GM19025 (cell line): ENCODE results near the gene MADD.

Experiments used
- ATAC-seq: cut with Tn5 transposase; IDR thresholded peaks from one replicate; pipeline ENCODE4 v1.9.1; 2021; ENCODE audit warnings: mild to moderate bottlenecking, low read depth, moderate library complexity; ENCODE audit not compliant: unreplicated experiment

Gene MADD

GRCh38 chr11:47269829-47270305 is at the start of gene MADD:
Gene MADD (plus strand): TSS chr11:47270133.
- peak; percentile 77 for ATAC-seq

DNA sequence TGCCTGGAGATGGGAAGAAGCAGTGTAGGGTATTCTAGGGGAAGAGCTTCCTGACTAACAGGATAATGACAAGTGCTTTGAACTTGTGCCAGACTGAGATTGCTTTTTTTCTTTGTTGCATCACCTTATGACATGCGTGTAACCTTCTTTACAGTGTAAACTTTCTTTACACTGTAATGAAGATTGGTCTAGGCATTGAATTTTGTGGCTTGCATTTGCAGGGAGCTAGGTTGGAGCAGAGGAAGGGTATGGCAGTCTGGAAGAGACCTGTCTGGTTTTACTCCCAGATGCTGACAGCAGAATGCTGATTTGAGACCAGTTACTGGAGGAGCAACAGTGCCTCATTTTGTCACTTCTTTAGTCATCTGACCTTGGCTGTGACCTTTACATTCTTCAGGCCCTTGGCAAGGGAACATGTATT is 49.5 kb upstream of the MADD start:
- no peak for ATAC-seq

DNA sequence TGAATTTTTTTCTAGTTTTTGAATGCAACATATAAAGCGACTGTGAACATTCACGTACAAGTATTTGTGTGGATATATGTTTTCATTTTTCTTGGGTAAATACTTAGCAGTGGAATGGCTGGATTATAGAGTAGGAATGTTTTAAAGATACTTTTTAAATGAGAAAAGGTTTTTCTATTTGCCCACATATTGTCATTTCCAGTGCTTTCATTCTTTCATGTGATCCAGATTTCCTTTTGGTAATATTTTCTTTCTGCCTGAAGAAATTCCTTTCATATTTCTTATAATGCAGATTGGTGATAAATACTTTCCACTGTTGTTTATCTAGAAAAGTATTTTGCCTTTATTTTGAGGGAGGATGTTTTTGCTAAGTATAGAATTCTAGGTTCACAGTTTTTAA is 47.2 kb upstream of the MADD start:
- ATAC-seq, result no peak

DNA sequence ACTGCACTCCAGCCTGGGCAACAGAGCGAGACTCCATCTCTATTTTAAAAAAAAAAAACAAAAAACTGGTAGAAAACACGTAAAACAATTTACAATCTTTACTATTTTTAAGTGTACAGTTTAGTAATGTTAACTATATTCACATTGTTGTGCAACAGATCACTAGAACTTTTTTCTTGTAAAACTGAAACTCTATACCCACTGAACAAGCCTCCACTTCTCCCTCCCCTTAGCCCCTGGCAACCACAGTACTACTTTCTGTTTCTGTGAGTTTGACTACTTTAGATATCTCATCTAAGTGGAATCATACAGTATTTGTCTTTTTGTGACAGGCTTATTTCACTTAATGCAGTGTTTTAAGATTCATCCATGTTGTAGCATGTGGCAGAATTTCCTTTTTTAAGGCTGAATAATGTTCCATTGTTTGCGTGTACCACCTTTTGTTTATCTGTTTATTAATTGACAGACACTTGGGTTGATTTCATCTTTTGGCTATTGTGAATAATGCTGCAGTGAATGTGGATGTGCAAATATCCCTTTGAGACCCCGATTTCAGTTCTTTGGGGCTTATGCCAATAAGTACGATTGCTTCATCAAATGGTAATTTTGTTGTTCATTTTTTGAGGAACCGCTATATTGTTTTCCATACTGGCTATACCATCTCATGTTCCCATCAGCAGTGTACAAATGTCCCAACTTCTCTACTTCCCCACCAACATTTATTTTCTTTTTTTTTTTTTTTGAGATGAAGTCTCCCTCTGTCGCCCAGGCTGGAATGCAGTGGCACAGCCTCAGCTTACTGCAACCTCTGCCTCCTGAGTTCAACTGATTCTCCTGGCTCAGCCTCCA is 44.2 kb upstream of the MADD start:
- peak; percentile 92 for ATAC-seq

- no peak for ATAC-seq
These were observed 40.8 kb upstream of the MADD start for GRCh38 chr11:47229161-47229560.

DNA sequence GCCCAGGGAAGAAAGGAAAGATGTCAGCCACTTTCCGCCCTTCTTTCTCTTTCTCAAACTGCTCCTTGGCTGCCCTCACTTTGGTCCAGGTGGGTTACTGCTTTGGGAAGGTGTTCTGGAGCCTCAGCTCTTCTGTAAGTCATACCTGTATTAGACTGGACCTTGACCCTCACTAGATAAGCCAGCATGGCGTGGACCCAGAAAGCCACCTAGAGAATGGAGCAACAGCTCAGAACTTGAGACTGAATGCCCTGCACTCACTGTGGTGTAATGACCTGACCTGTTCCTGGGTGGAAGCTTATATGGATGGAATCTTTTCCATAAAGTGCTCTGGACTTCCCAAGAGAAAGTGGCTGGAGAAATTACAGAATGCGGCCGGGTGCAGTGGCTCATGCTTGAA is 36.9 kb upstream of the MADD start:
- no peak for ATAC-seq

DNA sequence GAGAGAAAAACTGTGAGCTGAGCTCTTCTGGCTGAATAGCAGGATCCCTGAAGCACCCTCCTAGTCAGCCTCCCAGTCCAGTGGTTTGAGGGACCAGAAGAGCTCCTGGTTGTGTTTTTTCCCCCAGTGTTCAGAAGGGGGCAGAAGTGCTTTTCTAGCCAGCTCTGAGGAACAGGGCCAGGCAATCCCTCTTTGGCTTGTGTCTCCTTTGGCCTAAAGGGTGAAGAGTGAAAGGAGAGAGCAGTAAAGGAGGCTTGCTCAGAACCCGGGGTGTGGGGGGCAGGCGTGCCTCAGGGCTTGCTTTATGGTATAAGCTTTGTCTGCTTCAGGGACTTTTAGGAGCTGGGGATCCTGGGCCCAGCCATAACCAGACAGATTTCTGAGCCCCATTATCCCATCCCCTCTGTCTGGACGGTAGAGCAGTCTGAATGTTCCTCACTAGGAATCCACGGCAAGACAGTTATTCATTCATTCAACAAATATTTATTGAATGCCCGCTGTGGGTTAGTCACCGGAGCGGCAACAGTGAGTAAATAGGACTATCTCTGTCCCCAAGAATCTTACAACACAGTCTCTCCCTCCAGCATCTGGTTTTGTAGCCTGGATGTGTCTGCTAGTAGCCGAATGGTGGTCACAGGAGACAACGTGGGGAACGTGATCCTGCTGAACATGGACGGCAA is 35.8 kb upstream of the MADD start:
- no peak for ATAC-seq

DNA sequence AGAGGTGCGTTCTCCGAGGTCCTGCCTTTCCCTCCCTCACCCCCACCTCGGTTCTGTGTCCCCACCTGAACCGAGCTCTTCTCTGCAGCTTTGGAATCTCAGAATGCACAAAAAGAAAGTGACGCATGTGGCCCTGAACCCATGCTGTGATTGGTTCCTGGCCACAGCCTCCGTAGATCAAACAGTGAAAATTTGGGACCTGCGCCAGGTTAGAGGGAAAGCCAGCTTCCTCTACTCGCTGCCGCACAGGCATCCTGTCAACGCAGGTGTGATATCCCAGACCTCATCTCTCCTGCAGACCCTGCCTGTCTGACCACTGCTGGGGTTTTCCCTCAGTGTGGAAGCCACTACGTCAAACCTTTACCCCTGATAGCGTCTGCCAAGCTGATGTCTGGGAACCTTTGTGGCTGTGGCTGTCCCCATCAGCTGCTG is 35.2 kb upstream of the MADD start:
- no peak for ATAC-seq

GRCh38 chr11:47235163-47235562 is 34.8 kb upstream of the MADD start:
- no peak for ATAC-seq

- no peak for ATAC-seq
These were observed 33.5 kb upstream of the MADD start for GRCh38 chr11:47236482-47236881.

DNA sequence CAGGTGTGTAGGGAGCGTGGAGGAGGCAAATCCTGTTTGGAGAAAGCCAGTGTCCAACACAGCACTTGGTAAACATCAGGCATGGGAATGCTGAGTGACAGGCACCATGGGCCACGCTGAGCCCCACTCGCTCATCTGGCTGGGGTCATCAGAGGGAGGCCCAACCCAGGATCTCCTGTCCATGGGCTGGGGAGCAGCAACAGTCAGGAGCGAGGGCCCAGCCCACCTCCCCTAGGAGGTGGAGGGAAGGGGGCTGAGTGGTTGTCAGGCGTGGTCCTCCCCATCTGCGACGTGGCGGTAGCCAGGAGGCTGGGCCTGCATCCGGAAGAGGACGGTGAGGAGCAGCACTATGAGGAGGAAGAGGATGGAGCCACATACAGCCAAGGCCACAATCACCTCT is 30.1 kb upstream of the MADD start:
- no peak for ATAC-seq

- no peak for ATAC-seq
These were observed 28.1 kb upstream of the MADD start for GRCh38 chr11:47241841-47242301.

GRCh38 chr11:47242596-47243192 is 27.2 kb upstream of the MADD start:
- no peak for ATAC-seq

DNA sequence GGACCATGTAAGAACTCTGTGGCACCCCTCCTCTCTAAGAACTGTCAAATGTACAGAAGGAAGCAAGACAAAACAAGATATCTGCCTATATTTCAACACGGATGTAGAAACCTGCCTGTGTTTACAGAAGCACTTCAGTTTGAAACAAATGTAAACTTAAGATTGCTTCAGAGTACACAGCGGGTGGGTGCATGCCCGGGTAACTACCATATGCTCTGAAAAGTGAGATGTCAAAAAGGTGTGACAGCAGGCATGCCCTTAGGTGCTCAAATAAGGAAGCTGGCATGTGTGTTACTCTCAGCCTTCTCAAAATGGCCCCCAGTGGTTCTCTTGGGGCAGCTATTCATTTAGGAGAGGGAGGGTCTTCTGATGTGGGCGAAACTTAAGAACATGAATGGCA is 26.5 kb upstream of the MADD start:
- no peak for ATAC-seq

DNA sequence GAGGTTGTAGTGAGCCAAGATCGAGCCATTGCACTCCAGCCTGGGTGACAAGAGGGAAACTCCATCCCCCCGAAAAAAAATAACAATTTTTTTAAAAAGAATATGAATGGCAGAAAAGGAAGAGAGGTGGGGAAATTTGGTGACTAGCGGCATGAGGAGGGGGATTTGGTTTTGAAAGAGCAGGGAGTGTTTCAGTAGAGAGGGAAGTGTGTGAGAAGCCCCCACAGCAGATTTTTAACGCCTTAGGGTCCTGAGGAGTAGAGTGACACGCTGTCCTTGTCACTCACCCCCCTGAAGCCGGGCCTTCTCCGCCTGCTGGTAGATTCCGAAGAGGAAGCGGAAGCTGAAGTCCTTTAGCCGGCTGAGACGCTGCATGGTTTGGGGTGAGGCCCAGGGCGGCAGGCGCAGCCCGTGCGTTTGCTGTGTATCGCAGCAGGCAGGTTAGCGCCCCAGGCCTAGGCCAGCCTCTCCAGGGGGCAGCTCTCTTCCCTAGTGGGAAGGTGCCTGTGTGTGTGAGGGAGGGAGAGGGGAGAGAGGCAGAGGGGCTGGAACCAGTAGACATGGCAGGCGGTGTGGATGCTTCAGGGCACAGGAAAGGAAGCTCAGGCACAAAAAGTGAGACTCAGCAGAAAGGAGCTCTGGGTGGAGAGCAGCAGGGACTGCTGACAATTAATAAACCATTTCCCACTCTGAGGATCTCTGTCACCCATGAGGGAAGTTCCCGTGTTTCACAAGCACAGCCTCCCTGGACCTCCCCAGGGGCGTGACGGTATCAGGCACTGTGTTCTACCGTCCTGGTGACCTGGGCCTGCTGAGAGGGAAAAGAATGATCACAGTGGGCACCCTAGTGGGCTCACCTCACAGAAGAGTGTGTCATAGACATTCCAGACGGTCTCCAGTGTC is 25.2 kb upstream of the MADD start:
- no peak for ATAC-seq

DNA sequence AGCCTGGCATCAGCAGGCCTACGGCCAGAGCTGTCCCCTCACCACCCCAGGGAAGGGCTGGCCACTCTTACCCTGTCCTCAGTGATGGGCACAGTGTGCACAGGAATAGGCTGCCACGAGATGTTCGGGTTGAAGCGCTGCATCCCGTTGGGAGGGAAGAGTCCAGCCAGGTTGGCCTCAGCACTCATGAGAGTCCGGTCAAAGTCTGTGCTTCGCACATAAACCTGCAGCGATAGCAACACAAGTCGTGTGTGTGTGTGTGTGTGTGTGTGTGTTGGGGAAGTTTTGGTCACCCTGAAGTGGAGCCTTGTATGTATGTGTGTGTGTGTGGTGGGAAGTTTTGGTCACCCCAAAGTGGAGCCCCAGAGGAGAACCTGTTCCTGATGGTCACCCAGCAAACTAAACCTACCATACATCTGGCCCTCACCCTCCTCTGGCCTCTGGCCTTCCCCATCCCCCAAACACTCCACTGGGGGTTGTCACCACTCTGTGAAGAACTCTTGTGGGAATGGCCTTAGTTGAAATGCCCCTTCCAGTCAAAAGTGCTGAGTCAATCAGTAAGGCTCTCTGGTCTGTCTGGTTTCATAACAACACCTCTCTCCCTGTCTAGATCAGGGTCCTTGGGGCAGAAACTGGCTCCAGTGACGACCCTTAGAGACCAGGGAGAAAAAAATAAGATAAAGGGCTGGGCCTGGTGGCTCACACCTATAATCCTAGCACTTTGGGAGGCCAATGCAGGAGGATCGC is 24.1 kb upstream of the MADD start:
- ATAC-seq, result no peak

DNA sequence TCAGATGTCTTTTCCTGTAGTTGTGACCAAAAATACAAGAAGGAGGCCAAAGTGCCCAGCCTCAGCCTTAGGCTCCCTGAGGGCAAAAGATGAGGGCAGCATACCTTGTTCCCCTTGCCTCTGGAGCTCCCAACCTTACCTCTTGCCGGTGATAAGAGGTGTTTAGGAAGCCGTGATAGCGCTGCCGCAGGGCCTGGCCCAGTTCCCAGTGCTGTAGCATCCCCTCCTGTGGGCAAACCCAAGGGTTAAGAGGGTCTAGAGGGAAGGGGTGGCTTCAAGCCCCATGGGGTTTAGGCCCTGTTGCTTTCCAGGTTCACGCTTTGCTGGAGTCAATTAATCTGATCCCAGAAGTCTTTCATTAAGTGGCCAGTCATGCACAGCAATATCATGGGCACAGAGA is 22.4 kb upstream of the MADD start:
- ATAC-seq, result no peak

DNA sequence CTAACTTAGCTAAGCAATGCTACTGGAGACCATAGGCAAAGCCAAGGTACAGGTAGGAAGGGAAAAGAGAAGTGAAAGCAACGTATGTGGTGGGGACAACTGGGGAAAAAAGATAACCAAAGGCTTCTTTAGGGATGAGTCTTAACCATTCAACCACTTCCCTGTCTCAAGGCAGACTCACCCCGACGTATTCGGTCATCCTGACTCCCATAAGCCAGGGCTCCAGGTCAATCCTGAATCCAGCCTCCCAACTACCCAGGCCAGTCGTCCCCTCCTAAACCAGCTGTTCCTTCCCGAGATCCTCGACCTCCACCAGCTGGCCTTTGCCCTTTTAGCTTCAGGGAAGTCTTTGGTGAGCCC is 21.6 kb upstream of the MADD start:
- ATAC-seq, result peak; percentile 24

- peak; percentile 90 for ATAC-seq
These were observed 21.1 kb upstream of the MADD start, which contains the start of gene ACP2 for GRCh38 chr11:47248664-47249377. Gene ACP2 (minus strand): TSS chr11:47248814. CDS start chr11:47248789, 25 bp downstream.
